ENCODE results near the gene ITGA1.

- TF ChIP-seq CTCF (IDR thresholded peaks at IDR 0.05) = no peak
- no peak for TF ChIP-seq POLR2A (IDR thresholded peaks at IDR 0.05)
Observed at GRCh38 chr5:52938226-52938625, 150.5 kb downstream of the ITGA1 start.
